GM12878 (cell line): ENCODE measurements around the gene RABL2A. TPM values are rescaled to one million over a fixed set of nuclear protein-coding genes. Genes with fewer than 3 reads are reported as not detected.
"Not testable (repeated sequence)": the region's sequence is repeated elsewhere in the genome, so short reads cannot be mapped to it uniquely, and the experiment has no call there.

Source experiments
- ATAC-seq: fragments of 200-7000 bp; cut with Tn5 transposase; 3 replicates; pipeline ENCODE4 v1.9.1; 2020; ENCODE audit warnings: mild to moderate bottlenecking, moderate library complexity
- BruUV-seq: library from RNA; stranded (reverse); fragments of 400-500 nt; replicated peaks from 2 replicates; lab custom pipeline; 2021; lab: Mats Ljungman, UMichigan
- CTCF ChIA-PET: fragments of 300-600 bp; sonication (Branson Sonifier 250); formaldehyde crosslinking; extraction: SDS; loops from one replicate; lab custom pipeline; 2021; ENCODE audit warnings: inconsistent platforms; lab: Yijun Ruan, JAX
- POLR2A ChIA-PET: fragments of 350-600 bp; formaldehyde crosslinking; extraction: SDS; loops from one replicate; lab custom pipeline; 2021; ENCODE audit warnings: inconsistent platforms; lab: Charles Lee
- RAD21 ChIA-PET: fragments of 300-600 bp; sonication (Branson Sonifier 250); formaldehyde crosslinking; loops from one replicate; lab custom pipeline; 2023; ENCODE audit warnings: antibody characterized with exemption; ENCODE audit not compliant: unreplicated experiment; lab: Charles Lee
- SMC1A ChIA-PET: fragments of 300-600 bp; sonication (Branson Sonifier 250); formaldehyde crosslinking; loops from one replicate; lab custom pipeline; 2023; ENCODE audit not compliant: unreplicated experiment, uncharacterized antibody; lab: Charles Lee
- DNase-seq: peaks from one replicate; pipeline ENCODE4 v3.0.0-alpha.2; 2011; ENCODE audit warnings: low read depth, low spot score
- FAIRE-seq: peaks from 3 replicates; lab custom pipeline; 2011; peaks lifted over from hg19 to GRCh38; lab: Jason Lieb, UNC
- H2AFZ ChIP-seq: 2 replicates; pipeline ENCODE4 v1.6.0; 2011; ENCODE audit warnings: low read depth, low read length, control low read depth; ENCODE audit not compliant: control insufficient read depth
- H3K27ac ChIP-seq: 2 replicates; pipeline ENCODE4 v1.5.1; 2011; ENCODE audit warnings: control low read depth; ENCODE audit not compliant: control insufficient read depth, insufficient read depth
- H3K27me3 ChIP-seq, 2 experiments: replicated peaks in 1 of 2; 2 replicates each; pipeline versions ENCODE4 v1.6.0 to v1.6.1; 2011; ENCODE audit warnings: low read length in 1 of 2; ENCODE audit not compliant: control insufficient read depth in 2 of 2, insufficient read depth in 2 of 2
- H3K36me3 ChIP-seq, 2 experiments: 2 replicates each; pipeline ENCODE4 v1.5.1; 2011; ENCODE audit warnings: low read length in 1 of 2; ENCODE audit not compliant: control insufficient read depth in 2 of 2, insufficient read depth in 2 of 2
- H3K4me1 ChIP-seq: 2 replicates; pipeline ENCODE4 v1.6.1; 2011; ENCODE audit warnings: mild to moderate bottlenecking, low read length, moderate library complexity, mixed read lengths; ENCODE audit not compliant: control insufficient read depth, insufficient read depth
- H3K4me2 ChIP-seq: 2 replicates; pipeline ENCODE4 v1.6.0; 2011; ENCODE audit warnings: control low read depth; ENCODE audit not compliant: control insufficient read depth, insufficient read depth
- H3K4me3 ChIP-seq: fragments of 200-600 bp; sonication (generic); 2 replicates; pipeline ENCODE4 v1.5.1; 2016
- H3K79me2 ChIP-seq: 2 replicates; pipeline ENCODE4 v1.6.0; 2011; ENCODE audit warnings: low read length; ENCODE audit not compliant: control insufficient read depth, insufficient read depth
- H3K9ac ChIP-seq: 2 replicates; pipeline ENCODE4 v1.8.0; 2011; ENCODE audit warnings: low read length, control low read depth, mixed read lengths; ENCODE audit not compliant: control insufficient read depth, insufficient read depth
- H3K9me3 ChIP-seq: replicated peaks from 3 replicates; pipeline ENCODE4 v1.5.1; 2011; ENCODE audit warnings: mild to moderate bottlenecking, low read length; ENCODE audit not compliant: control insufficient read depth, insufficient read depth
- H4K20me1 ChIP-seq: 2 replicates; pipeline ENCODE4 v1.6.0; 2011; ENCODE audit not compliant: control insufficient read depth, insufficient read depth
- BACH1 ChIP-seq: fragments of 450-650 bp; IDR thresholded peaks from 2 replicates; pipeline ENCODE4 v1.6.1; 2017; ENCODE audit warnings: mild to moderate bottlenecking, borderline replicate concordance
- FOXK2 ChIP-seq: fragments of 450-650 bp; IDR thresholded peaks from 2 replicates; pipeline ENCODE4 v1.6.1; 2017; ENCODE audit warnings: mild to moderate bottlenecking, moderate library complexity
- FOXM1 ChIP-seq: IDR thresholded peaks from 2 replicates; pipeline ENCODE4 v1.6.1; 2012; ENCODE audit warnings: low read depth, mild to moderate bottlenecking, inconsistent platforms, low read length, moderate library complexity
- GATAD2B ChIP-seq: fragments of 450-650 bp; conservative IDR thresholded peaks from 2 replicates; pipeline ENCODE4 v1.6.1; 2017; ENCODE audit warnings: low read depth, mild to moderate bottlenecking, moderate library complexity
- HDGF ChIP-seq: fragments of 450-650 bp; IDR thresholded peaks from 2 replicates; pipeline ENCODE4 v1.6.1; 2016; ENCODE audit warnings: antibody characterized with exemption
- IRF4 ChIP-seq: IDR thresholded peaks from 2 replicates; pipeline ENCODE4 v1.6.1; 2011; ENCODE audit warnings: low read depth, low read length
- MAX ChIP-seq: IDR thresholded peaks from 2 replicates; pipeline ENCODE4 v1.6.1; 2012; ENCODE audit warnings: low read depth, low read length, improper control_type of control experiment
- MEF2B ChIP-seq: fragments of 450-650 bp; IDR thresholded peaks from 2 replicates; pipeline ENCODE4 v1.6.1; 2018; ENCODE audit warnings: mild to moderate bottlenecking, moderate library complexity; ENCODE audit not compliant: partially characterized antibody, poor library complexity, severe bottlenecking
- NBN ChIP-seq: fragments of 450-650 bp; IDR thresholded peaks from 2 replicates; pipeline ENCODE4 v1.6.1; 2016
- SMC3 ChIP-seq: IDR thresholded peaks from 2 replicates; pipeline ENCODE4 v1.6.1; 2011; ENCODE audit warnings: low read length, improper control_type of control experiment, borderline replicate concordance
- YY1 ChIP-seq: IDR thresholded peaks from 2 replicates; pipeline ENCODE4 v1.6.1; 2011; ENCODE audit warnings: low read depth, mild to moderate bottlenecking, low read length
- ZNF207 ChIP-seq: fragments of 450-650 bp; IDR thresholded peaks from 2 replicates; pipeline ENCODE4 v1.6.1; 2014; ENCODE audit warnings: antibody characterized with exemption, mild to moderate bottlenecking, borderline replicate concordance
- ZNF592 ChIP-seq: fragments of 450-650 bp; IDR thresholded peaks from 2 replicates; pipeline ENCODE4 v1.6.1; 2017; ENCODE audit warnings: mild to moderate bottlenecking, moderate library complexity
- WGBS: methylation state at CpG from one replicate; pipeline ENCODE4 v1.1.6; 2016; ENCODE audit warnings: low lambda C conversion rate; ENCODE audit not compliant: insufficient replicate concordance, insufficient coverage; ENCODE audit errors: missing lambda C conversion rate; 5-methylcytosine and 5-hydroxymethylcytosine counted together
- in situ Hi-C: fragments of 300-500 bp; cut with MboI; formaldehyde crosslinking; loops from 9 replicates; pipeline ENCODE4 v1.14.3; 2018; ENCODE audit warnings: mixed read lengths
- intact Hi-C: fragments of 100-400 bp; cut with micrococcal nuclease; formaldehyde crosslinking; loops from one replicate; pipeline ENCODE4 v1.14.2; 2022; ENCODE audit not compliant: unreplicated experiment
- polyA plus RNA-seq, 11 experiments: library from polyadenylated mRNA; depleted of rRNA in 4 of 11; unstranded in 6 of 11; stranded (reverse) in 5 of 11; fragments of >200 nt; fragmentation: Nextera tagmentation in 4 of 11; fragmentation: Illumina TruSeq in 1 of 11; extraction: Ambion mirVana in 4 of 11; extraction: Trizol in 1 of 11; gene quantifications; 1 replicate in 1 of 11; 2 replicates in 10 of 11; pipeline versions ENCODE4 v1.2.1 to v1.2.3, GENCODE V29; 2011 to 2016; ENCODE audit warnings: inconsistent platforms in 2 of 11, missing spikeins in 2 of 11, low read depth in 1 of 11
- total RNA-seq, 4 experiments: library from RNA; depleted of rRNA in 3 of 4; stranded (reverse); fragments of >200 nt in 3 of 4; fragmentation: Illumina TruSeq in 1 of 4; extraction: Trizol in 1 of 4; gene quantifications; 2 replicates each; pipeline versions ENCODE4 v1.2.1 to v1.2.3, GENCODE V29; 2013 to 2021
- TF ChIP-seq, protein P1 (sequence below): fragments of 450-650 bp; IDR thresholded peaks from 2 replicates; pipeline ENCODE4 v1.6.1; 2017; ENCODE audit warnings: mild to moderate bottlenecking
- TF ChIP-seq, protein P2 (sequence below), 3 experiments: IDR thresholded peaks in 2 of 3; conservative IDR thresholded peaks in 1 of 3; 2 replicates each; pipeline ENCODE4 v1.5.1; 2011; ENCODE audit warnings: low read depth in 3 of 3, low read length in 3 of 3, mild to moderate bottlenecking in 3 of 3, control low read depth in 2 of 3, moderate library complexity in 2 of 3, inconsistent platforms in 1 of 3, mixed read lengths in 1 of 3; ENCODE audit not compliant: control insufficient read depth in 2 of 3, insufficient read depth in 1 of 3; ENCODE audit errors: extremely low read depth in 1 of 3

The RABL2A gene
- total and polyA plus RNA-seq, 10 of the 15 experiments (the other 5 are each of a cell fraction or from before 2014, with no cell fraction given), result 0.87 to 17.9 (median 9.7) TPM

GRCh38 chr2:113604085-113604477 is 23.0 kb upstream of the RABL2A start:
- BruUV-seq, result TSS peak; percentile 91
- ChIA-PET CTCF (interaction anchor here (0.6 to 3.8 kb wide), 21 partner anchors 23 to 375 kb away, joined by 3 to 59 read pairs (median 4); partner anchors contain the start of genes RABL2A and SLC35F5), POLR2A (interaction anchor here (0.9 to 1.7 kb wide), 2 partner anchors 21 to 96 kb away, joined by 3 to 10 read pairs; no protein-coding TSS in a partner anchor), RAD21 (interaction anchor here (0.8 to 2.5 kb wide), 6 partner anchors 88 to 115 kb away, joined by 3 to 32 read pairs (median 6); no protein-coding TSS in a partner anchor), SMC1A (interaction anchor here (0.7 to 1.9 kb wide), 4 partner anchors 88 to 119 kb away, joined by 3 to 17 read pairs (median 4); no protein-coding TSS in a partner anchor)
- H4K20me1 ChIP-seq, intact Hi-C loops, H3K4me2 ChIP-seq, in situ Hi-C loops, H3K27me3 ChIP-seq, FAIRE-seq, H3K9me3 ChIP-seq, H3K4me1 ChIP-seq, H3K79me2 ChIP-seq, H3K36me3 ChIP-seq: not testable (repeated sequence)
- ATAC-seq (peak; percentile 19; the same call in 2 of the 3 replicates), DNase-seq (peak; percentile 60)
- WGBS, result 7% methylated on average over 20 of the region's 20 CpGs
- Histone ChIP-seq H3K9ac (peak overlapping the region; percentile 54; the same call in 1 of the 2 replicates), H3K27ac (peak overlapping the region; percentile 48), H3K4me3 (0 out of 2 replicates have a peak overlapping the region, but pooled peaks have one; percentile 51), H2AFZ (peak overlapping the region; percentile 78)
- TF ChIP-seq, protein P1, sequence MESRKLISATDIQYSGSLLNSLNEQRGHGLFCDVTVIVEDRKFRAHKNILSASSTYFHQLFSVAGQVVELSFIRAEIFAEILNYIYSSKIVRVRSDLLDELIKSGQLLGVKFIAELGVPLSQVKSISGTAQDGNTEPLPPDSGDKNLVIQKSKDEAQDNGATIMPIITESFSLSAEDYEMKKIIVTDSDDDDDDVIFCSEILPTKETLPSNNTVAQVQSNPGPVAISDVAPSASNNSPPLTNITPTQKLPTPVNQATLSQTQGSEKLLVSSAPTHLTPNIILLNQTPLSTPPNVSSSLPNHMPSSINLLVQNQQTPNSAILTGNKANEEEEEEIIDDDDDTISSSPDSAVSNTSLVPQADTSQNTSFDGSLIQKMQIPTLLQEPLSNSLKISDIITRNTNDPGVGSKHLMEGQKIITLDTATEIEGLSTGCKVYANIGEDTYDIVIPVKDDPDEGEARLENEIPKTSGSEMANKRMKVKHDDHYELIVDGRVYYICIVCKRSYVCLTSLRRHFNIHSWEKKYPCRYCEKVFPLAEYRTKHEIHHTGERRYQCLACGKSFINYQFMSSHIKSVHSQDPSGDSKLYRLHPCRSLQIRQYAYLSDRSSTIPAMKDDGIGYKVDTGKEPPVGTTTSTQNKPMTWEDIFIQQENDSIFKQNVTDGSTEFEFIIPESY, result 0 out of 2 replicates have a peak, but pooled peaks have one; percentile 55
- TF ChIP-seq SMC3, result peak; percentile 80
- peak; percentile 98 for TF ChIP-seq ZNF592
- TF ChIP-seq NBN, result peak; percentile 87
- peak; percentile 81 for TF ChIP-seq GATAD2B
- TF ChIP-seq, protein P2, sequence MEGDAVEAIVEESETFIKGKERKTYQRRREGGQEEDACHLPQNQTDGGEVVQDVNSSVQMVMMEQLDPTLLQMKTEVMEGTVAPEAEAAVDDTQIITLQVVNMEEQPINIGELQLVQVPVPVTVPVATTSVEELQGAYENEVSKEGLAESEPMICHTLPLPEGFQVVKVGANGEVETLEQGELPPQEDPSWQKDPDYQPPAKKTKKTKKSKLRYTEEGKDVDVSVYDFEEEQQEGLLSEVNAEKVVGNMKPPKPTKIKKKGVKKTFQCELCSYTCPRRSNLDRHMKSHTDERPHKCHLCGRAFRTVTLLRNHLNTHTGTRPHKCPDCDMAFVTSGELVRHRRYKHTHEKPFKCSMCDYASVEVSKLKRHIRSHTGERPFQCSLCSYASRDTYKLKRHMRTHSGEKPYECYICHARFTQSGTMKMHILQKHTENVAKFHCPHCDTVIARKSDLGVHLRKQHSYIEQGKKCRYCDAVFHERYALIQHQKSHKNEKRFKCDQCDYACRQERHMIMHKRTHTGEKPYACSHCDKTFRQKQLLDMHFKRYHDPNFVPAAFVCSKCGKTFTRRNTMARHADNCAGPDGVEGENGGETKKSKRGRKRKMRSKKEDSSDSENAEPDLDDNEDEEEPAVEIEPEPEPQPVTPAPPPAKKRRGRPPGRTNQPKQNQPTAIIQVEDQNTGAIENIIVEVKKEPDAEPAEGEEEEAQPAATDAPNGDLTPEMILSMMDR (IDR thresholded peaks at IDR 0.05 in 2 of 3, conservative IDR thresholded peaks at IDR 0.05 in 1 of 3; ENCODE audit: control insufficient read depth in 2 of 3, extremely low read depth in 1 of 3, insufficient read depth in 1 of 3, low read depth in 3 of 3, low read length in 3 of 3), result peak; percentile 68 to 99 (median 99)
- TF ChIP-seq ZNF207, result peak; percentile 96
- peak; percentile 74; the same call in 1 of the 2 replicates for TF ChIP-seq FOXM1
- TF ChIP-seq BACH1, result peak; percentile 81; the same call in 1 of the 2 replicates
- TF ChIP-seq IRF4, result 0 out of 2 replicates have a peak, but pooled peaks have one; percentile 16
- TF ChIP-seq YY1, result peak; percentile 59
- TF ChIP-seq MAX, result peak; percentile 18; the same call in 1 of the 2 replicates
- TF ChIP-seq HDGF, result peak; percentile 81
- TF ChIP-seq FOXK2, result peak; percentile 62; the same call in 1 of the 2 replicates
- TF ChIP-seq MEF2B, result peak; percentile 39
